ENCODE results near the gene BCKDHB.

GRCh38 chr6:80340686-80341085 is 234.2 kb downstream of the BCKDHB start:
- TF ChIP-seq CTCF (IDR thresholded peaks at IDR 0.05 in 4 of 5, conservative IDR thresholded peaks at IDR 0.05 in 1 of 5): no peak
- TF ChIP-seq POLR2A (IDR thresholded peaks at IDR 0.05): no peak

Data from gastrocnemius medialis (tissue), 4 donors.